ENCODE data around the gene TPSB2. TPM values are rescaled to one million over a fixed set of nuclear protein-coding genes. Genes with fewer than 3 reads are reported as not detected.

TPSB2 gene
- total and polyA plus RNA-seq, 9 of the 15 experiments (the other 6 are each of a cell fraction or from before 2014, with no cell fraction given), result 0.18 TPM; not detected in 8

DNA sequence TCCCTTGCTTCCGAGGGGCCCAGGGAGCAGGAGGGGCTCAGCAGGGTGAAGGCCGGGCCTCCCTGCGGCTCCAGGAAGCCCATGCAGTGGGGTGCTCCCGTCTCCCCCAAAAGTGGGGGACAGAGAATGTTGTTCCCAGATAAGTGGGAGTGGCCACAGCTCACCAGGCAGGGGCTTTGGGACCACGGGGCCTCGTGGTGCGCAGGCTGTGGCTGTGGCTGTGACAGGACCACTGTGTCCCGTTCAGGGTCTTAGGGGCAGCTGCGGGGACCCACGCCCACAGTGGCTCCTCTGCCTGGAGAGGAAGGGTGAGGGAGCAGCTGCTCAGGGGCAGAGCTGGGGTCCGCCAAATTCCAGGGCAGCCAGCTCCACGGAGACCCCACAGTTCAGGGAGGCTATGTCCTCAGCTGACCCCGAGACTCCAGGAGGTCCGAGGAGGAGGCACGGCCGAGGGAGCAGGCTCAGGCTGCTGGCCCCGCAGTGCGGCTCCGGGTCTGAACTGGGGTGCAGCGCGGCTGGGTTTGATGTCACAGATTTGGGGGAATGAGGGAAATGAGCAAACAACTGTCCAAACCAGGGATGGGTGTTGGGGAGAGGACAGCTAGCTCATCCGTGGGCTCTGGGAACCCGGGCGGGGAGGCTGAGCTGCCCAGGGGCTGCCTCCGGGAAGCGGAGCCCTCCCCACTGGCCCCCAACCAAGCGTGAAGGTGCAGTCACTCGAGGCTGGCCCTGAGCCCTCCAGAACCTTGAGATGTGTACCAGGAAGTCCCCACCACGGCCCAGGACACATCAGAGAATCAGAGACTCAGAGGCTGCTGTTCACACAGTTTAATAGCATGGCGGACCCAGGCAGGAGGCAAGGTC is 49.3 kb upstream of the TPSB2 start:
- no peak overlapping the region for H2AFZ ChIP-seq (ENCODE audit: low read depth, low read length)
- H3K79me2 ChIP-seq (ENCODE audit: control insufficient read depth, insufficient read depth, low read length), result no peaks in the 10 kb centered on the region
- H3K27me3 ChIP-seq (ENCODE audit: control insufficient read depth in 2 of 2, insufficient read depth in 2 of 2, low read length in 2 of 2), result peaks cover 25 to 70% of the 10 kb centered on the region in 2 experiments; a peak in 4 of 5 replicates
- ChIA-PET POLR2A (interaction anchor here (0.6 to 1.7 kb wide), 4 partner anchors 10 to 538 kb away, joined by 3 to 5 read pairs (median 4); no protein-coding TSS in a partner anchor), CTCF (ENCODE audit: low intra/inter-chr PET ratio) (no interaction called here)
- 0 out of 2 replicates have a peak, but pooled peaks cover 3% of the 10 kb centered on the region for H4K20me1 ChIP-seq (replicated peaks; ENCODE audit: control insufficient read depth, insufficient read depth, low read length)
- intact Hi-C loops (cut with micrococcal nuclease), result no loop called here
- no peaks in the 10 kb centered on the region for H3K9me3 ChIP-seq (replicated peaks; ENCODE audit: control insufficient read depth, insufficient read depth, low read depth, low read length)
- in situ Hi-C loops (cut with MboI), result no loop called here
- H3K9me1 ChIP-seq (ENCODE audit: control insufficient read depth, insufficient read depth, low read length), result no peaks in the 10 kb centered on the region
- H3K4me3 ChIP-seq, result no peak overlapping the region
- TF ChIP-seq, protein P1, sequence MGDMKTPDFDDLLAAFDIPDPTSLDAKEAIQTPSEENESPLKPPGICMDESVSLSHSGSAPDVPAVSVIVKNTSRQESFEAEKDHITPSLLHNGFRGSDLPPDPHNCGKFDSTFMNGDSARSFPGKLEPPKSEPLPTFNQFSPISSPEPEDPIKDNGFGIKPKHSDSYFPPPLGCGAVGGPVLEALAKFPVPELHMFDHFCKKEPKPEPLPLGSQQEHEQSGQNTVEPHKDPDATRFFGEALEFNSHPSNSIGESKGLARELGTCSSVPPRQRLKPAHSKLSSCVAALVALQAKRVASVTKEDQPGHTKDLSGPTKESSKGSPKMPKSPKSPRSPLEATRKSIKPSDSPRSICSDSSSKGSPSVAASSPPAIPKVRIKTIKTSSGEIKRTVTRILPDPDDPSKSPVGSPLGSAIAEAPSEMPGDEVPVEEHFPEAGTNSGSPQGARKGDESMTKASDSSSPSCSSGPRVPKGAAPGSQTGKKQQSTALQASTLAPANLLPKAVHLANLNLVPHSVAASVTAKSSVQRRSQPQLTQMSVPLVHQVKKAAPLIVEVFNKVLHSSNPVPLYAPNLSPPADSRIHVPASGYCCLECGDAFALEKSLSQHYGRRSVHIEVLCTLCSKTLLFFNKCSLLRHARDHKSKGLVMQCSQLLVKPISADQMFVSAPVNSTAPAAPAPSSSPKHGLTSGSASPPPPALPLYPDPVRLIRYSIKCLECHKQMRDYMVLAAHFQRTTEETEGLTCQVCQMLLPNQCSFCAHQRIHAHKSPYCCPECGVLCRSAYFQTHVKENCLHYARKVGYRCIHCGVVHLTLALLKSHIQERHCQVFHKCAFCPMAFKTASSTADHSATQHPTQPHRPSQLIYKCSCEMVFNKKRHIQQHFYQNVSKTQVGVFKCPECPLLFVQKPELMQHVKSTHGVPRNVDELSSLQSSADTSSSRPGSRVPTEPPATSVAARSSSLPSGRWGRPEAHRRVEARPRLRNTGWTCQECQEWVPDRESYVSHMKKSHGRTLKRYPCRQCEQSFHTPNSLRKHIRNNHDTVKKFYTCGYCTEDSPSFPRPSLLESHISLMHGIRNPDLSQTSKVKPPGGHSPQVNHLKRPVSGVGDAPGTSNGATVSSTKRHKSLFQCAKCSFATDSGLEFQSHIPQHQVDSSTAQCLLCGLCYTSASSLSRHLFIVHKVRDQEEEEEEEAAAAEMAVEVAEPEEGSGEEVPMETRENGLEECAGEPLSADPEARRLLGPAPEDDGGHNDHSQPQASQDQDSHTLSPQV (IDR thresholded peaks at IDR 0.05), result no peak
- TF ChIP-seq ZFX (CRISPR knock-in tag; IDR thresholded peaks at IDR 0.05) (no peak), MAFG (tag; conservative IDR thresholded peaks at IDR 0.05) (no peak)
- H3K9ac ChIP-seq (ENCODE audit: insufficient read depth in 1 of 2, low read depth in 2 of 2, low read length in 2 of 2), result peak overlapping the region in 1 of 2 experiments; percentile 35; a peak in 1 of 4 replicates
- no TSS peak for BruUV-seq (replicated peaks)
- H3K36me3 ChIP-seq (ENCODE audit: control insufficient read depth, insufficient read depth, low read length), result no peaks in the 10 kb centered on the region
- H3K4me1 ChIP-seq (replicated peaks in 1 of 2; ENCODE audit: control insufficient read depth in 2 of 2, insufficient read depth in 2 of 2, low read length in 2 of 2), result peaks cover 0 to 64% of the 10 kb centered on the region in 2 experiments; a peak in 3 of 5 replicates
- WGBS (ENCODE audit: insufficient coverage, low coverage, missing lambda C conversion rate), result 11% methylated on average over 27 of the region's 30 CpGs
- H3K27ac ChIP-seq (ENCODE audit: extremely low read depth, low read depth, low read length), result no peak overlapping the region
- FAIRE-seq, result no peak
- peak in 1 of 4 experiments; percentile 14 for DNase-seq (ENCODE audit: extremely low read depth in 1 of 4, low spot score in 3 of 4)
- no peak for ATAC-seq
- H3K4me2 ChIP-seq (ENCODE audit: insufficient read depth, low read length), result no peak overlapping the region

Data from K562 (cell line).